Epithelial cell of esophagus (primary cell): Measurements from ENCODE around the gene TRAPPC3L.

Source experiments
- DNase-seq: peaks from one replicate; pipeline ENCODE4 v3.0.0; 2010; ENCODE audit warnings: low read depth
- H3K4me3 ChIP-seq: 2 replicates; pipeline ENCODE4 v1.5.1; 2011; ENCODE audit warnings: mild to moderate bottlenecking, low read length, control low read depth
- CTCF ChIP-seq: IDR thresholded peaks from 2 replicates; pipeline ENCODE4 v1.5.1; 2011; ENCODE audit warnings: low read depth, mild to moderate bottlenecking, low read length, control low read depth, inconsistent platforms; ENCODE audit not compliant: insufficient read depth; ENCODE audit errors: missing control alignments

The TRAPPC3L gene

GRCh38 chr6:116522896-116523295 lies 22.6 kb downstream of the TRAPPC3L start:
- DNase-seq: no peak
- no peak for TF ChIP-seq CTCF
- no peak overlapping the region for H3K4me3 ChIP-seq

- peak; percentile 30 for DNase-seq
- no peak overlapping the region for H3K4me3 ChIP-seq
- TF ChIP-seq CTCF: no peak
Measured at GRCh38 chr6:116518621-116519368, 26.7 kb downstream of the TRAPPC3L start.

GRCh38 chr6:116515141-116515540 lies 30.3 kb downstream of the TRAPPC3L start:
- no peak for DNase-seq
- no peak overlapping the region for H3K4me3 ChIP-seq
- TF ChIP-seq CTCF: no peak

GRCh38 chr6:116514111-116514510 lies 31.4 kb downstream of the TRAPPC3L start:
- no peak for DNase-seq
- TF ChIP-seq CTCF: no peak
- no peak overlapping the region for H3K4me3 ChIP-seq

- TF ChIP-seq CTCF: no peak
- peak; percentile 91 for DNase-seq
- no peak overlapping the region for H3K4me3 ChIP-seq
Measured at GRCh38 chr6:116513224-116513875, 32.1 kb downstream of the TRAPPC3L start.

GRCh38 chr6:116512734-116513133 lies 32.8 kb downstream of the TRAPPC3L start:
- DNase-seq: no peak
- no peak overlapping the region for H3K4me3 ChIP-seq
- TF ChIP-seq CTCF: no peak

- no peak for DNase-seq
- no peak for TF ChIP-seq CTCF
- H3K4me3 ChIP-seq: no peak overlapping the region
Measured at GRCh38 chr6:116512111-116512559, 33.3 kb downstream of the TRAPPC3L start.
